Measurements from ENCODE around the gene SKOR2.
A peak's percentile ranks its signal among the peaks of the same experiment; 100 is the strongest.
"Not testable (repeated sequence)": the region's sequence is repeated elsewhere in the genome, so short reads cannot be mapped to it uniquely, and the experiment has no call there.

Gene SKOR2

DNA sequence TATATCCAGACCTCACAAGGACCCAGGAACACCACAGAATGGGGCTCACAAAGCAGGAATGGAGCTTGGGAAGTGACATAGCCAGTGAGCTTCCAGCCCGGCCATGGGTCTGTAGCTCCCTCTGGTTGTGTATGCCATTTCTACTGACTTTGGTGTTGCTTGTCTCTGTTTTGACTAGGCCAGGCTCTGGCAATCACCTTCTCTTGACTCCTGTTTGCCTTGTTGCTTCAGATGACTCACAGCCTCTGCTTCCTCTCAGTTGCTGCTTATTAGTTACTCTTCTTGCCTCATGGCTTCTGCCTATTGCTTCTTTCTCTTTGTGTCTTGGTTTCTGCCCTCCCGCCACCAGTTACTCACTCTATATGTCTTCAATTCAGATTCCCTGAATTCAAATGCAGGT, 59.5 kb downstream of the SKOR2 start:
- DNase-seq (ENCODE audit: low read depth in 2 of 2): no peak

DNA sequence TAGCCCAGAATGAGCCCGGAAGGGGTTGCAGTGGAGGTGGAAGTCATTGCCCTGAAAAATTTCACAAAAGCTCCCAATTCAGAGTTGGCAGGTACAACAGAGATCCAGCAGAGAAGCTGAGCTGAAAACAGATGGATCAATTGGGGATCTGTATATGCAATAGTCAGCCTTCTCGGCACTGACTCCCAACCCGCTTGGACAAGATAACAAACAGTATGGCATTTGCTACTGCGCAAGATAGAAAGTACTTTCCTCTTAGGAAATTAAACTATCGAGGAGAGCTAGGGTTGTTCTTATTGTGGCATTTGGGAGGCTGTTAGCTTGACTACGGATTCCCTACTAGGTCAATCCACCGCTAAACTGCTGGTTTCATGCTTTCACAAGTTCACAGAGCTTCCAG, 63.7 kb downstream of the SKOR2 start:
- DNase-seq (ENCODE audit: low read depth in 2 of 2): no peak

DNA sequence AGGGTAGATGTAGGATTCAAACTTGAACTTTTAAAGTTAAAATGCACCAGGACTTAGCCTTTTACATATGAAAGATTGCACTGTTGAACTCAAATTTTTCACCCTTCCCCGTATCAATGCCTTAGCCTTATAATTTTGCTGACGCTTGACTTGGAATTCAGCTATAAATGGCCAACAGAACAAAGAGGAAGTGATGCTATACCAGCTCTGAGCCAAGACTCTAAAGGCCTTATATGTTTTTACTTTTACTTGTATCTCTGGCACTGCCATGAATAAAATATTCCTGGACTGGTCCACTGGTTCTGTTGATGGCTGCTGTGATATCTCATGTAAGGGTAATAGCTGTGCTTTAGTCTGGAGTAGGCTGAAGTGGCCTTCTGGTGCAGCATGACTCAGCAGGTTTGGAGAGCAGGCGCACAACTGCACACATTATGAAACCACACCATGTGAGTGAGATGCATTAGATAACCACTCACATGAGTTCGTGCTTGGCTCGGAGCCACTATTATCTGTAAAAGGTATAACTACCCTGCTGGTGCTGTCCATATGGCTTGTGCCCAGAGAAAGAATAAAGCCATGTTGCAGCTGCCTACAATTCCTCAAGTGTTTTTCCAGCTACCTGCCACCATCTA, 66.9 kb downstream of the SKOR2 start:
- no peak for DNase-seq (ENCODE audit: low read depth in 2 of 2)

DNA sequence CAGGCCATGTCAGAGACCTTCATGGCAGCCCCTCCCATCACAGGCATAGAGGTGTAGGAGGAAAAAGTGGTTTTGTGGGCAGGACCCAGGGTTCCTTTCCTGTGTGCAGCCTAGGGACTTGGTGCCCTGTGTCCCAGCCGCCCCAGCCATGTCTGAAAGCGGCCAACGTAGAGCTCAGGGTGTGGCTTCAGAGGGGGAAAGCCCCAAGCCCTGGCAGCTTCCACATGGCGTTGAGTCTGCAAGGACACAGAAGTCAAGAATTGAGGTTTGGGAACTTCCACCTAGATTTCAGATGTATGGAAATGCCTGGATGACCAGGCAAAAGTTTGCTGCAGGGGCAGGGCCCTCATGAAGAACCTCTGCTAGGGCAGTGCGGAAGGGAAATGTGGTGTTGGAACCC, 69.3 kb downstream of the SKOR2 start:
- DNase-seq (ENCODE audit: low read depth in 2 of 2): not testable (repeated sequence)

DNA sequence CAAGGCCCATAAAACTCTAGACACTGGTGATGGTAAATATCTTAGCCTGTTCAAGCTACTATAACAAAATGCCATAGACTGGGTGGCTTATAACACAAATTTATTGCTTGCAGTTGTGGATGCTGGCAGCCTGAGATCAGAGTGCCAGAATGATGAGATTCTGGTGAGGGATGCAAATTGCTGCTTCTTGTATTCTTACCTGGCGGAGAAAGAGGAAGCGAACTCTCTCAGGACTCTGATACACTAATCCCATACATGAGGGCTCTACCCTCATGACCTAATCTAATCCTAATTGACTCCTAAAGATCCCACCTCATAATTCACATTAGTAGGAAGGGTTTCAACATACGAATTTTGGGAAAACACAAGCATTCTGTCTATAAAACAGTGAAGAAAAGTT, 70.7 kb downstream of the SKOR2 start:
- DNase-seq (ENCODE audit: low read depth in 2 of 2): no peak

DNA sequence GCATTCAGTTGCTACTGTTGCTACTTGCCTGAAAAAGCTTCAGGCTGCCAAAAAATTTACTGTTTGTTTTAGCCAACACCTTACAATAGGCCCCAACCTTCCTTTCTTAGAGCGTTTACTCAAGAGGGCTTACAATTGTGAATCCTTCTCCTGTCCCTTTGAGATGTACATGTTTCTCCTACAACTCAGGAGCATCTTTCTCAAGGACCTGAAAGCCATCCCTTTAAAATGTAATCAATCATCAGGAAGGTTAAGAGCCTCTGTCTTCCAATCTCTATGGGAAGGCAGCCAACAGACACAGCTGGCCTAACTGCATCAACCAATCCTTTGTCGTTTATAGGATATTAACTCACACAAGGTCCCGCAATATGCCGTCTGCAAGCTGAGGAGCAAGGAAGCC, 71.9 kb downstream of the SKOR2 start:
- no peak for DNase-seq (ENCODE audit: low read depth in 2 of 2)

DNA sequence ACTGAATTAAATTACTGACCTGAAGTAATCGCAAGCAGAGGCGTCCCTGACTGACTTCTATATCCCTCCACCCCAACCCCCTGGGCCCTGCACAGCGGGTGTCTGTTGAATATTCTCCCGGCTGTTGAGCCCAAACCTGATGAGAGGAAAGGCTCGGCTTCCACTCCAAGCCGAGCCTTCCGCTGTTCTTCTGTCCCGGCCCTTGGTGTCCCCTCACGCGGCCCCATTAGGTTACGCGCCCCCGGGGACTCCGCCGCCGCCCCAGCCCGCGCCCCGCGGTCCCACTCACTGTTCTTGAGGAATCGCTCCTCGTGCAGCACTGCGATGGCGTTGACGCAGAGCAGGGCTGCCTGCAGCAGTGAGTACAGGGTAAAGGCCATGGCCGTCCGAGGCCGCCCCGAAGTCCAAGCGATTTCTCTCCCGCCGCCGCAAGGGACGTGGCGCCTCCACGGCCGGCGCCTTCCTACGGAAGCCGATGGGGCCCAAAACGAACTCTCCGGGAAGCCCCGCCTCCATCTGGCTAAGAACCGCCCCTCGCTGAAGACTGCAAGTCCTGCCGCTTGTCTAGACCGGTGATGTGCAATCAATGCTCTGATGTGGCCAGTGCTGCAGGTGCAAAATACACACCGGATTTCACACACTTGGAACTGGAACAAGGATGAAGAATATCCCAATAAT, 75.4 kb downstream of the SKOR2 start, which contains the start of gene IER3IP1:
TSS of gene IER3IP1 (minus strand) at position 467 of the 678 bp plus-strand sequence. CDS start at position 380, 87 bp downstream.
- DNase-seq (ENCODE audit: low read depth in 2 of 2): peak; percentile 76 to 80

DNA sequence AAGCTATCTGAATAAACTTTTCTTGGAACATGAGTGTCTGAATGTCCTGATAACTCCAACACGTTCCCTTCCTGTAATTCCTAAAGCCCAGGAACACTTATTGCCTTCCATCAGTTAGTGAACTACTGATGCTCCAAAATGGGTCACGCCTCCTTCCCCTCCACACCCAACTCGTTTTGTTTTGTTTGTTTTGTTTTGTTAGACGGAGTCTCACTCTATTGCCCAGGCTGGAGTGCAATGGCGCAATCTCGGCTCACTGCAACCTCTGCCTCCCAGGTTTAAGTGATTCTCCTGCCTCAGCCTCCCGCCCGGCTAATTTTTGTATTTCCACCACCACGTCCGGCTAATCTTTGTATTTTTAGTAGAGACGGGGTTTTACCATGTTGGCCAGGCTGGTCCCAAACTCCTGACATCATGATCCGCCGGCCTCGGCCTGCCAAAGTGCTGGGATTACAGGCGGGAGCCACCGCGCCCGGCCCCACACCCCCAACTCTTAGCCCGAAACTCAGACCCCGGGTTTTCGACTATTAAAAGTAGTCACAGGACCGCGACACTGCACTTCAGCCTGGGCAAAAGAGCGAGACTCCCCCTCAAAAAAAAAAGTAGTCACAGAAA, 76.1 kb downstream of the SKOR2 start:
- DNase-seq (ENCODE audit: low read depth in 2 of 2): no peak

DNA sequence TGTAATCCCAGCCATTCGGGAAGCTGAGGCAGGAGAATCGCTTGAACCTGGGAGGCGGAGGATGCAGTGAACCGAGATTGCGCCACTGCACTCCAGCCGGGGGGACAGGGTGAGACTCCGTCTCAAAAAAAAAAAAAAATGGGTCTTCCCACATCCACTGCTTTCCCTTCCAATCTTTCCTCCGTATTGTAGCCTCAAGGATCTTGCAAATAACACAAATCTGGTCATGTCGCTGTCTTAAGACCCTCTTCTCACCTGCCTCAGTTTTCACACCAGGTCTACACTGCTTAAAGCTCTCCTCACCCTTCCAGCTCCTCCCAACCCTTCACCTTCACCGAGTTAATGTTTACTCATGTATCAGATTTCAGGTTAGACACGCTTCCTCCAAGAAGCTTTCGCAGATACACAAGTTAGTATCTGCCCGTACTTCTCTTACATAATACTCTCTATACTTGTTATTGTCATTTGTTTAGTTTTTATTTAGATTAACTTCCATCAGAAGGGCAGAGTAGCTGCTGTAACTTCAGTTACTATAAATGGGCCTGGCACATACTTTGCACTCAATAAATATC, 76.8 kb downstream of the SKOR2 start:
- DNase-seq (ENCODE audit: low read depth in 2 of 2): no peak

DNA sequence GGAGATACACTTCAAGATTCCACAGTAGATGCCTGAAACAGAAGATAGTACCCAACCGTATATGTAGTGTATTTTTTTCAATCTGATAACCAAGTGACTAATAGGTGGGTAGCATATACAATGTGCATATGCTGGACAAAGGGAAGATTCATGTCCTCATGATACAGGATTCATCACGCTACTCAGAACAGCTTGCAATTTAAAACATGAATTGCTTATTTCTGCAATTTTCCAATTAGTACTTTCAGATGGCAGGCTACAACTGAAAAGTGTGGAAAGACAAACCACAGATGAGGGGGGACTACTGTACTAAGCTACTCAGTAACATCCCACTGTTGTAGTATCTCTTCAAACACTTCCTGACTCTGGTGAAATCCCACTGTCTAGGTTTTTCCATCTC, 79.0 kb downstream of the SKOR2 start:
- no peak for DNase-seq (ENCODE audit: low read depth in 2 of 2)

DNA sequence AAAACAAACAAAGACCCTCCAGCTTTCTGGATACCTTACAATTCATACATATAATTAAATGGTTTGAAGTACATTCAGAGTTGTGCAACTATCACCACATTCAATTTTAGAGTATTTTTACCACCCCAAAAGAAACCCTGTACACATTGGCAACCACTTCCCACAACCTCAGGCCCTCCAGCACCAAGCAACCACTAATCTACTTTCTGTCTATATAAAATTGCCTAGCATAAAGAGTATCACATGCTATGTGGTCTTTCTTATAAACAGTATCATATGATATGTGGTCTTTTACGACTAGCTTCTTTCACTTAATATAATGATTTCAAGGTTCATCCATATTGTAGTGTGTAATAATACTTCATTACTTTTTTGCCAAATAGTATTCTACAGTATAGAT, 82.5 kb downstream of the SKOR2 start:
- no peak for DNase-seq (ENCODE audit: low read depth in 2 of 2)

DNA sequence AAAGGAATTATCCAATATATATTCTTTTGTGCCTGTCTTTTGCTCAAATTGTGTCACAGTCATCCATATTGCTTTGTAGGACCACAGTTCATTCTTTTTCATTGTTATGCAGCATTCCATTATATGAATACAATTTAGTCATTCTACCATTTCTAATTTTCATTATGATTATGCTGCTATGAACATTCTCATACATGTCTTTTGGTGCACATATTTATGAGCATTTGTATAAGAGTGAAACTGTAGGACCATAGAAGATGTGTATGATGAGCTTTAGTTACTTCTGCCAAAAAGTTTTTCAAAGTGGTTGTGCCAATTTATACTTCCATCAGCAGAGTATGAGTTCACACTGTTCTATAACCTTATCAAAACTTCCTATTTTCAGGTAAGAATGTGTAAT, 83.0 kb downstream of the SKOR2 start:
- no peak for DNase-seq (ENCODE audit: low read depth in 2 of 2)

DNA sequence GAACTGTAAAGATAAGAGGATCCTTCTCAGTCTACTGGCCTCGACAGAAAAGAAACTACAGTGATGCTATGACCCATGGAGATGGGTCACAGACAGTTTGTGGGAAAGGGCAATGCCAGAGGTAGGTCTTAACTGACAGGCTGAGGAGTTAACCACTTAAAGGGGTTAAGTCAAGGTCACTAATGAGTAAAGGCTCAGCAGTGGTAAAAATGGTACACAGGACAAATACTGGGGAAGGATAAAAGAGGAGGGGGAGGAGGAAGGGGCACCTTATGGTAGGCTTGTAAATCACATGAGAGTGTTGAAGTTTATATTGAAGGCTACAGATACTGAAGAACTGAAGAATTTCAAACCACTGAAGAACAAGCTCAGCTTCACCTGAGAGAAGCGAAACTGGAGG, 85.2 kb downstream of the SKOR2 start:
- no peak for DNase-seq (ENCODE audit: low read depth in 2 of 2)

DNA sequence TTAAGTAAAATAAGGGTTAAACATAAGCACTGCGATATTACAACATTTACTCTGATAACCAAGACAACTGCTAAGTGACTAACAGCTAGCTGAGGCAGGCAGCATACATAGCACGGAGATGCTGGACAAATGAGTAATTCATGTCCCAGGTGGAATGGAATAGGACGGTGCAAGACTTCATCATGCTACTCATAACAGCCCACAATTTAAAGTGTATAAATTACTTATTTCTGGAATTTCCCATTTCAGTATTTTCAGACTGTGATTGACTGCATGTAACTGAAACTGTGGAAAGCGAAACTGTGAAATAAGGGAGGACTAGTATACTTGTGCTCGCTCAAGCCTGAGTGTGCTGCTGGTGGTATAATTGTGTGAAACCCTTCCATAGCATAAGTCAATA, 88.2 kb downstream of the SKOR2 start:
- DNase-seq (ENCODE audit: low read depth in 2 of 2): no peak

DNA sequence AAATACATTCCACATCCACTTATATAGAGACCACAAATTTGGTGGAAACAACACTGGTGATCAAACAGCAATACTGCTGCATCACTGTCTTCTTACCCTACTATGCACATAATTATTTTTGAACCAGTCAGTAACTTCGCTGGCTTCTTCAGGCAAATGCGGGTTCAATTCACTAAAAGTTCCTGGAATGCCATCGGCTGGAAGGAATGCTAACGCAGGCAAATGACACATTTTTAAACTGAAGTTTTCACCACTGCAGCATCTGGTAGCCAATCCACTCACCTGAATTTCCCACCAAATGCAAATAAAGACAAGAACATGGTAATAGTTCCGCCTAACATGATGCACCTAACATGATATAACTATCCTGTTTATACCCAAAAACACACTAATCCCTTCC, 91.2 kb downstream of the SKOR2 start:
- no peak for DNase-seq (ENCODE audit: low read depth in 2 of 2)

DNA sequence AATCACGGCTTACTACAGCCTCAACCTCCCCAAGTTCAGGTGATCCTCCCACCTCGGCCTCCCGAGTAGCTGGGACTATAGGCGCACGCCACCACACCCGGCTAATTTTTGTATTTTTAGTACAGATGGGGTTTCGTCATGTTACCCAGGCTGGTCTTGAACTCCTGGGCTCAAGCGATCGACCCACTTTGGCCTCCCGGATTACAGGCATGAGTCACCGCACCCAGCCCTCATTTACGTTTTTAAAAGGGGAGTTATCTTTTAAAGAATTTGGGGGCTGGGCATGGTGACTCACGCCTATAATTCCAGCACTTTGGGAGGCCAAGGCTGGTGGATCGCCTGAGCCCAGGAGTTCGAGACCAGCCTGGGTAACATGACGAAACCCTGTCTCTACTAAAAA, 93.1 kb downstream of the SKOR2 start:
- not testable (repeated sequence) for DNase-seq (ENCODE audit: low read depth in 2 of 2)

Measured in stimulated activated CD8-positive, alpha-beta memory T cell treated with anti-CD3 and anti-CD28 coated beads, Interleukin-7, amount 100 ng/mL, for 4 hours (primary cell).